DOHH2 (cell line): ENCODE results near the gene PCMT1.

Experiments used
- CTCF ChIP-seq: fragments of 200-600 bp; sonication (generic); IDR thresholded peaks from one replicate; pipeline ENCODE4 v1.5.1; 2014; ENCODE audit warnings: antibody characterized with exemption, mild to moderate bottlenecking, low read depth, low read length; ENCODE audit not compliant: poor library complexity, severe bottlenecking
- EZH2phosphoT487 ChIP-seq: fragments of 200-600 bp; sonication (generic); IDR thresholded peaks from 2 replicates; pipeline ENCODE4 v1.6.1; 2017; ENCODE audit warnings: borderline replicate concordance, mild to moderate bottlenecking, antibody characterized with exemption, low read length, moderate library complexity, mixed read lengths

- TF ChIP-seq CTCF (no peak), EZH2phosphoT487 (no peak)
These were observed 84.1 kb downstream of the PCMT1 start for GRCh38 chr6:149833651-149834050.
